ENCODE results near the gene LGI2.

The LGI2 gene

GRCh38 chr4:25002681-25003080 lies 28.1 kb downstream of the LGI2 start:
- TF ChIP-seq CTCF (IDR thresholded peaks at IDR 0.05; ENCODE audit: low read depth, low read length, missing control alignments), result no peak
- in situ Hi-C loops (cut with HindIII; ENCODE audit: low sequenced_read_pairs), result no loop called here
- no peak overlapping the region for H3K4me3 ChIP-seq (ENCODE audit: low read depth, low read length)
- DNase-seq (ENCODE audit: low read depth), result no peak

DNA sequence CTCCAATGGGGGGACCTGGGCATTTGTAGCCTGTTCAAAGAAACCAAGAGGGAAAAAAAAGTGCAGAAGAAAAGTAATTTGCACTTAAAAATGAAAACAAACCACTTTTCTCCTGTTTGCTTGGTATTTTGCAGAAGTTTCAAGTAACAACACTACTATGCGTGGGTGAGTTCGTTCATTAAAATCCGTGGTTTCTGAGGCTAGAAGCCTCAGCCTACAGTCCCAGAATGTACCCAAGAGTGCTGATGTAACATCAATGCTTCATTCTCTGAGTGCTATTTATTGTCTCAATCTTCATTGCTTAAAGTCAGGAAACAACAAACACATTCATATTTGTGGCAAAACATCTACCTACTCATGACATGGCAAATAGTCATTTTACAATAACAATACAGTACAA lies 29.2 kb downstream of the LGI2 start:
- H3K4me3 ChIP-seq (ENCODE audit: low read depth, low read length), result no peak overlapping the region
- no peak for DNase-seq (ENCODE audit: low read depth)
- no peak for TF ChIP-seq CTCF (IDR thresholded peaks at IDR 0.05; ENCODE audit: low read depth, low read length, missing control alignments)
- in situ Hi-C loops (cut with HindIII; ENCODE audit: low sequenced_read_pairs), result no loop called here

GRCh38 chr4:25000639-25001038 lies 30.1 kb downstream of the LGI2 start:
- no peak for TF ChIP-seq CTCF (IDR thresholded peaks at IDR 0.05; ENCODE audit: low read depth, low read length, missing control alignments)
- DNase-seq (ENCODE audit: low read depth), result no peak
- in situ Hi-C loops (cut with HindIII; ENCODE audit: low sequenced_read_pairs), result no loop called here
- no peak overlapping the region for H3K4me3 ChIP-seq (ENCODE audit: low read depth, low read length)

- in situ Hi-C loops (cut with HindIII; ENCODE audit: low sequenced_read_pairs), result no loop called here
- no peak overlapping the region for H3K4me3 ChIP-seq (ENCODE audit: low read depth, low read length)
- no peak for TF ChIP-seq CTCF (IDR thresholded peaks at IDR 0.05; ENCODE audit: low read depth, low read length, missing control alignments)
- no peak for DNase-seq (ENCODE audit: low read depth)
Measured at GRCh38 chr4:24999392-25000089, 31.2 kb downstream of the LGI2 start.

GRCh38 chr4:24995346-24995919 lies 35.3 kb downstream of the LGI2 start:
- in situ Hi-C loops (cut with HindIII; ENCODE audit: low sequenced_read_pairs), result no loop called here
- H3K4me3 ChIP-seq (ENCODE audit: low read depth, low read length), result no peak overlapping the region
- no peak for DNase-seq (ENCODE audit: low read depth)

GRCh38 chr4:24993551-24994080 lies 37.1 kb downstream of the LGI2 start:
- no peak for DNase-seq (ENCODE audit: low read depth)
- in situ Hi-C loops (cut with HindIII; ENCODE audit: low sequenced_read_pairs), result no loop called here
- no peak overlapping the region for H3K4me3 ChIP-seq (ENCODE audit: low read depth, low read length)
- TF ChIP-seq CTCF (IDR thresholded peaks at IDR 0.05; ENCODE audit: low read depth, low read length, missing control alignments), result no peak

More at GRCh38 chr4:24995346-24995919, 35.3 kb downstream of the LGI2 start:
- TF ChIP-seq CTCF (IDR thresholded peaks at IDR 0.05; ENCODE audit: low read depth, low read length, missing control alignments), result no peak

Data from astrocyte of the cerebellum (primary cell).